NT2/D1 (cell line): ENCODE results near the gene ARFGEF3.

ENCODE experiments used
- SUZ12 ChIP-seq: IDR thresholded peaks from 2 replicates; pipeline ENCODE4 v1.6.1; 2011; ENCODE audit not compliant: insufficient read length, insufficient read depth; ENCODE audit errors: extremely low read depth
- YY1 ChIP-seq: IDR thresholded peaks from 2 replicates; pipeline ENCODE4 v1.6.1; 2011; ENCODE audit not compliant: insufficient read length, insufficient read depth

GRCh38 chr6:138275976-138276375, 114.2 kb downstream of the ARFGEF3 start:
- TF ChIP-seq YY1 (no peak), SUZ12 (no peak)
